Stomach (tissue), 9 donors: ENCODE data around the gene CEP70. TPM values are rescaled to one million over a fixed set of nuclear protein-coding genes. Genes with fewer than 3 reads are reported as not detected.

ENCODE experiments used
- DNase-seq, 2 donors: peaks; one replicate each; pipeline versions ENCODE4 v3.0.0 to v3.0.0-alpha.2; 2013 to 2019
- H3K27ac ChIP-seq, 5 donors: fragments of 200-600 bp in 4 of 5; sonication (generic) in 4 of 5; one replicate each; pipeline ENCODE4 v1.5.1; 2013 to 2019; ENCODE audit warnings: mild to moderate bottlenecking in 1 of 5, moderate library complexity in 1 of 5
- H3K27me3 ChIP-seq, 3 donors: fragments of 200-600 bp; sonication (generic); one replicate each; pipeline ENCODE4 v1.5.1; 2017 to 2019; ENCODE audit warnings: mixed run types in 1 of 3
- H3K36me3 ChIP-seq, 4 donors: fragments of 200-600 bp; sonication (generic); 1 replicate in 3 of 4; 2 replicates in 1 of 4; pipeline ENCODE4 v1.5.1; 2016 to 2019
- H3K4me1 ChIP-seq, 4 donors: fragments of 200-600 bp; sonication (generic); one replicate each; pipeline ENCODE4 v1.5.1; 2016 to 2019
- H3K4me3 ChIP-seq, 4 donors: fragments of 200-600 bp; sonication (generic) in 3 of 4; one replicate each; pipeline ENCODE4 v1.5.1; 2016 to 2019; ENCODE audit warnings: mild to moderate bottlenecking in 1 of 4
- H3K9me3 ChIP-seq, 4 donors: fragments of 200-600 bp; sonication (generic); one replicate each; pipeline ENCODE4 v1.5.1; 2016 to 2019
- CTCF ChIP-seq, 7 experiments: fragments of 450-650 bp in 4 of 7; fragments of 200-600 bp in 3 of 7; sonication (generic) in 3 of 7; IDR thresholded peaks; one replicate each; pipeline ENCODE4 v1.5.1; 2016 to 2019; ENCODE audit warnings: antibody characterized with exemption in 7 of 7, control low read depth in 2 of 7, mild to moderate bottlenecking in 1 of 7
- EP300 ChIP-seq: sonication (generic); formaldehyde crosslinking; IDR thresholded peaks from one replicate; pipeline ENCODE4 v1.6.1; 2017; ENCODE audit warnings: antibody characterized with exemption
- POLR2A ChIP-seq, 4 donors: fragments of 450-650 bp; IDR thresholded peaks; one replicate each; pipeline ENCODE4 v1.6.1; 2016; ENCODE audit warnings: antibody characterized with exemption in 4 of 4, control low read depth in 2 of 4, mild to moderate bottlenecking in 1 of 4, moderate library complexity in 1 of 4
- POLR2AphosphoS5 ChIP-seq, 3 donors: sonication (generic); formaldehyde crosslinking; IDR thresholded peaks; one replicate each; pipeline ENCODE4 v1.6.1; 2016; ENCODE audit warnings: antibody characterized with exemption in 3 of 3
- WGBS, 5 donors: extraction: QIAGEN DNeasy Blood & Tissue Kit in 3 of 5; methylation state at CpG; one replicate each; pipeline versions ENCODE4 v1.1.5 to v1.1.7; 2013 to 2018; 5-methylcytosine and 5-hydroxymethylcytosine counted together
- intact Hi-C: fragments of 100-400 bp; cut with DNase I; formaldehyde crosslinking; loops from one replicate; pipeline ENCODE4 v1.15.1; 2023; ENCODE audit warnings: low total_unique reads
- polyA plus RNA-seq, 3 donors: library from polyadenylated mRNA; stranded (reverse); fragments of 200-250 nt; gene quantifications; one replicate each; pipeline ENCODE4 v1.2.3, GENCODE V29; 2013
- total RNA-seq, 5 donors: library from RNA; depleted of rRNA; stranded (reverse); fragments of >200 nt; gene quantifications; one replicate each; pipeline versions ENCODE4 v1.1.0 to v1.2.3, GENCODE V29; 2014 to 2016
- donor health status: healthy with polysubstance abuse.
- donor health status: Bipolar disorder and iron deficiency.
- donor health status: healthy.

Gene CEP70
- total and polyA plus RNA-seq, 8 donors = 10.5 to 58.3 (median 17.2) TPM

DNA sequence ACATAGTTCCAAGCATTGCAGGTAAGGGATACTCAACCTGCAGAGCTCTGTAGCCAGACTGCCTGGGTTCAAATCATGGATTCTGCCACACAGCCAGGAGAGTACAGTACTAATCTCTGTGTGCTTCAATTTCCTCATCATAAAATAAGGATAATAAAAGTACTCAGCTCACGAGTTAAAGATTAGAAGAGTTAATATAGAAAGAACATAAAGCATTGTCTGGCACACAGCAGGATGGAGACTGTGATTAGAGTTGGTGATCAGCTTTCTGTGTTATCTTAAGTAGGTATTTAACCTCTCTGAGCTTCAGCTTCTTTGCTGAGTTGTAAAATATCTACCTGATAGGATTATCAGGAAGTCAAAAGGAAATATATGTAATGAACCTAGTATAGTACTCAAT, 2.7 kb downstream of the CEP70 start:
- no peaks in the 10 kb centered on the region for H3K9me3 ChIP-seq
- H3K27me3 ChIP-seq = no peaks in the 10 kb centered on the region
- no peak for DNase-seq
- WGBS, 5 donors = 22 to 55% (median 37%) methylated on average over 1 of the region's 1 CpG
- no peak overlapping the region for H3K27ac ChIP-seq
- no peak overlapping the region for H3K4me3 ChIP-seq
- peaks cover 19 to 40% (median 26%) of the 10 kb centered on the region in 4 donors for H3K4me1 ChIP-seq
- TF ChIP-seq POLR2A (IDR thresholded peaks at IDR 0.05) (no peak), EP300 (no peak), POLR2AphosphoS5 (IDR thresholded peaks at IDR 0.05) (no peak), CTCF (IDR thresholded peaks at IDR 0.05) (no peak)
- intact Hi-C loops = no loop called here
- H3K36me3 ChIP-seq = peaks cover 0 to 8% (median 6%) of the 10 kb centered on the region in 4 donors

DNA sequence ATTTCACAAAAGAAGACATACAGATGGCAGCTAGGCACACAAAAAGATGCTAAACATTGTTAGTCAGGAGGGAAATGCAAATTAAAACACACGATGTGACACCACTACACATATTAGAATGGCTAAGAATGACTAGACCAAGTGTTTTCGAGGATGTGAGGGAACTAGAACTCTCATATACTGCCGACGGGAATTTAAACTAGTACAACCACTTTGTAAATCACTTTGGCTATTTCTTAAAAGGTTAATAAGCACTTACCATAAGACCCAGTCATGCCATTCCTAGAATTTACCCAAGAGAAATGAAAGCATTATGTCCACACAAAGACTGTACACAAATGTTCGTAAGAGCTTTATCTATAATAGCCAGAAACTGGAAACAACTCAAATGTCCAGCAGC, 5.6 kb downstream of the CEP70 start:
- Histone ChIP-seq H3K4me3 (no peak overlapping the region), H3K27me3 (no peaks in the 10 kb centered on the region), H3K27ac (peak overlapping the region in 1 of 5 donors; percentile 29), H3K4me1 (peaks cover 14 to 31% (median 21%) of the 10 kb centered on the region in 4 donors), H3K9me3 (no peaks in the 10 kb centered on the region), H3K36me3 (peaks cover 0 to 8% (median 6%) of the 10 kb centered on the region in 4 donors)
- no peak for TF ChIP-seq EP300
- no peak for TF ChIP-seq POLR2AphosphoS5 (IDR thresholded peaks at IDR 0.05)
- no peak for TF ChIP-seq POLR2A (IDR thresholded peaks at IDR 0.05)
- no peak for TF ChIP-seq CTCF (IDR thresholded peaks at IDR 0.05)
- DNase-seq = no peak
- 47 to 77% (median 63%) methylated on average over 5 of the region's 5 CpGs for WGBS, 5 donors
- intact Hi-C loops = no loop called here

GRCh38 chr3:138587374-138587773, 6.7 kb downstream of the CEP70 start:
- Histone ChIP-seq H3K27ac (no peak overlapping the region), H3K9me3 (no peaks in the 10 kb centered on the region), H3K4me3 (no peak overlapping the region), H3K36me3 (peaks cover 0 to 8% (median 6%) of the 10 kb centered on the region in 4 donors), H3K27me3 (no peaks in the 10 kb centered on the region), H3K4me1 (peaks cover 3 to 20% (median 10%) of the 10 kb centered on the region in 4 donors)
- 94 to 100% (median 100%) methylated on average over 1 of the region's 1 CpG for WGBS, 5 donors
- intact Hi-C loops = no loop called here
- TF ChIP-seq CTCF (IDR thresholded peaks at IDR 0.05) (no peak), POLR2A (IDR thresholded peaks at IDR 0.05) (no peak), EP300 (no peak), POLR2AphosphoS5 (IDR thresholded peaks at IDR 0.05) (no peak)
- no peak for DNase-seq

GRCh38 chr3:138578961-138579574, 15.0 kb downstream of the CEP70 start:
- TF ChIP-seq CTCF (IDR thresholded peaks at IDR 0.05) = no peak
- TF ChIP-seq EP300 = no peak
- no peak for TF ChIP-seq POLR2A (IDR thresholded peaks at IDR 0.05)
- no peak for TF ChIP-seq POLR2AphosphoS5 (IDR thresholded peaks at IDR 0.05)
- WGBS, 5 donors = 84 to 89% (median 85%) methylated on average over 6 of the region's 6 CpGs
- H3K27me3 ChIP-seq = no peaks in the 10 kb centered on the region
- H3K9me3 ChIP-seq = peaks cover 0 to 5% (median 1%) of the 10 kb centered on the region in 4 donors
- no peak overlapping the region for H3K4me3 ChIP-seq
- intact Hi-C loops = no loop called here
- no peak overlapping the region for H3K27ac ChIP-seq
- H3K4me1 ChIP-seq = no peaks in the 10 kb centered on the region
- no peak for DNase-seq
- peaks cover 1 to 13% (median 6%) of the 10 kb centered on the region in 4 donors for H3K36me3 ChIP-seq
